ENCODE measurements around the gene OR8J3.

DNA sequence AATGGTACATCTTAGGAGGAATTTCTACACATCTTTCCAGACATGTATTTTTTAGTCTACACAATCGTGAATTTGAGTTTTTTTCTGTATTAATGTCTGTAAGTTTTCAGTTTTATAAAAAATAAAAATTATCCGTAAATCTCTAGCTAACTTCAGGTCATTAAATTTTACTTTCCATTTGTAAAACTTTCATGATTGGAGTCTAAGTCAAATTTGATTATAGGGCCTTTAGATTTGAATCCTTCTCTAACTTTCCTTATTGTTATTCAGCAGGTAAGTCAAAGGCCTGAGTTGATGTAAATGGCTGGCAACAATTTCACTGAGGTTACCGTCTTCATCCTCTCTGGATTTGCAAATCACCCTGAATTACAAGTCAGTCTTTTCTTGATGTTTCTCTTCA is 47.0 kb downstream of the OR8J3 start, which contains the start of gene OR8I2:
- TF ChIP-seq, protein P1, sequence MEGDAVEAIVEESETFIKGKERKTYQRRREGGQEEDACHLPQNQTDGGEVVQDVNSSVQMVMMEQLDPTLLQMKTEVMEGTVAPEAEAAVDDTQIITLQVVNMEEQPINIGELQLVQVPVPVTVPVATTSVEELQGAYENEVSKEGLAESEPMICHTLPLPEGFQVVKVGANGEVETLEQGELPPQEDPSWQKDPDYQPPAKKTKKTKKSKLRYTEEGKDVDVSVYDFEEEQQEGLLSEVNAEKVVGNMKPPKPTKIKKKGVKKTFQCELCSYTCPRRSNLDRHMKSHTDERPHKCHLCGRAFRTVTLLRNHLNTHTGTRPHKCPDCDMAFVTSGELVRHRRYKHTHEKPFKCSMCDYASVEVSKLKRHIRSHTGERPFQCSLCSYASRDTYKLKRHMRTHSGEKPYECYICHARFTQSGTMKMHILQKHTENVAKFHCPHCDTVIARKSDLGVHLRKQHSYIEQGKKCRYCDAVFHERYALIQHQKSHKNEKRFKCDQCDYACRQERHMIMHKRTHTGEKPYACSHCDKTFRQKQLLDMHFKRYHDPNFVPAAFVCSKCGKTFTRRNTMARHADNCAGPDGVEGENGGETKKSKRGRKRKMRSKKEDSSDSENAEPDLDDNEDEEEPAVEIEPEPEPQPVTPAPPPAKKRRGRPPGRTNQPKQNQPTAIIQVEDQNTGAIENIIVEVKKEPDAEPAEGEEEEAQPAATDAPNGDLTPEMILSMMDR (IDR thresholded peaks at IDR 0.05): no peak
- no peak for TF ChIP-seq POLR2A (IDR thresholded peaks at IDR 0.05)

All from heart left ventricle (tissue), 13 donors.